Nephron progenitor cell (in vitro differentiated cells): ENCODE data around the gene GAPT.

ENCODE experiments used
- DNase-seq: peaks from one replicate; pipeline ENCODE4 v3.0.0; 2021
- H3K27ac Mint-ChIP-seq: 2 replicates; pipeline ENCODE4 v1.8.0; 2021; ENCODE audit warnings: mild to moderate bottlenecking, moderate library complexity, mixed read lengths
- H3K27me3 Mint-ChIP-seq: 2 replicates; pipeline ENCODE4 v1.8.0; 2021; ENCODE audit warnings: mild to moderate bottlenecking, low read depth, mixed read lengths; ENCODE audit not compliant: poor library complexity
- H3K36me3 Mint-ChIP-seq: 2 replicates; pipeline ENCODE4 v1.8.0; 2021; ENCODE audit warnings: low read depth, mixed read lengths
- H3K4me1 Mint-ChIP-seq: 2 replicates; pipeline ENCODE4 v1.8.0; 2021; ENCODE audit warnings: mixed read lengths
- H3K4me3 Mint-ChIP-seq: 2 replicates; pipeline ENCODE4 v1.8.0; 2021; ENCODE audit warnings: mild to moderate bottlenecking, moderate library complexity, mixed read lengths
- H3K9me3 Mint-ChIP-seq: 2 replicates; pipeline ENCODE4 v1.8.0; 2021; ENCODE audit warnings: mild to moderate bottlenecking, moderate library complexity, mixed read lengths
- TF ChIP-seq, protein P1 (sequence below): fragments of 200-600 bp; sonication (generic); IDR thresholded peaks from 2 replicates; pipeline ENCODE4 v1.5.0; 2021; ENCODE audit warnings: antibody characterized with exemption

Gene GAPT

DNA sequence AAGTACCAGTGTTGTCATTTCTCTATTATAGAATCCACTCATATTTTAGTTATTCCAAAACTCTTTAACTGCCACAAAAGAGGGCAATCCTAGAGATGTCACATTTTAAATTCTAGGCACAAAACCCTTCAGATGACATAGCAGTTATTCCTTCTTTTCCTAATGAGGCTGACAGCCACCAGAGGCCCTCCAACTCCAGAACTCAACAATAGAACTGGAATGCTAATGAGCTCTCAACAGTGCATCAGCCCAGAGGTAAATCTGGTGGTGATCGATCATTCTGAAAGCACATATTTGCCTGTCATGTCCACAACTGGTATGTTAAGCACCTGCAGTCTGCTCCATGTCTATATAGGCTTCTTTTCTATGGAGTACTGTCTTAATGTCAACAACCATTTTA is 51.5 kb downstream of the GAPT start:
- Mint-ChIP-seq H3K27me3 (peaks cover 6% of the 10 kb centered on the region), H3K27ac (no peak overlapping the region), H3K9me3 (peaks cover 36% of the 10 kb centered on the region), H3K4me3 (no peak overlapping the region), H3K4me1 (peaks cover 9% of the 10 kb centered on the region), H3K36me3 (no peaks in the 10 kb centered on the region)
- TF ChIP-seq, protein P1, sequence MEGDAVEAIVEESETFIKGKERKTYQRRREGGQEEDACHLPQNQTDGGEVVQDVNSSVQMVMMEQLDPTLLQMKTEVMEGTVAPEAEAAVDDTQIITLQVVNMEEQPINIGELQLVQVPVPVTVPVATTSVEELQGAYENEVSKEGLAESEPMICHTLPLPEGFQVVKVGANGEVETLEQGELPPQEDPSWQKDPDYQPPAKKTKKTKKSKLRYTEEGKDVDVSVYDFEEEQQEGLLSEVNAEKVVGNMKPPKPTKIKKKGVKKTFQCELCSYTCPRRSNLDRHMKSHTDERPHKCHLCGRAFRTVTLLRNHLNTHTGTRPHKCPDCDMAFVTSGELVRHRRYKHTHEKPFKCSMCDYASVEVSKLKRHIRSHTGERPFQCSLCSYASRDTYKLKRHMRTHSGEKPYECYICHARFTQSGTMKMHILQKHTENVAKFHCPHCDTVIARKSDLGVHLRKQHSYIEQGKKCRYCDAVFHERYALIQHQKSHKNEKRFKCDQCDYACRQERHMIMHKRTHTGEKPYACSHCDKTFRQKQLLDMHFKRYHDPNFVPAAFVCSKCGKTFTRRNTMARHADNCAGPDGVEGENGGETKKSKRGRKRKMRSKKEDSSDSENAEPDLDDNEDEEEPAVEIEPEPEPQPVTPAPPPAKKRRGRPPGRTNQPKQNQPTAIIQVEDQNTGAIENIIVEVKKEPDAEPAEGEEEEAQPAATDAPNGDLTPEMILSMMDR: no peak
- DNase-seq: no peak

DNA sequence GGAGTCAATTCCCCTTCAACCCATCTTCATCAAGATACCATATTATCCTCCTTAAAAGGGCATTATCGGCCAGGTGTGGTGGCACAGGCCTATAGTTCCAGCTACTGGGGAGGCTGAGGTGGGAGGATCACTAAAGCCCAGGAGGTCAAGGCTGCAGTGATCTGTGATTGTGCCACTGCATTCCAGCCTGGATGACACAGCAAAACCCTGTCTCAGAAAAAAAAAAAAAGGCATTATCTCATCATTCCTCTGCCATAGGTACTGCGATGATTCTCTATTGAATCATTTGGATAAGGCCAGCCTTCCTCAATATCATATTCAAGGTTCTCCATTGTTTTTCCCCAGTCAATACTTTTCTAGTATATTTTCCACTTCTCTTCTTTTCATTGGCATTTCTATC is 52.5 kb downstream of the GAPT start:
- Mint-ChIP-seq H3K36me3 (no peaks in the 10 kb centered on the region), H3K9me3 (peaks cover 29% of the 10 kb centered on the region), H3K27ac (no peak overlapping the region), H3K4me3 (no peak overlapping the region), H3K4me1 (peaks cover 9% of the 10 kb centered on the region), H3K27me3 (peaks cover 6% of the 10 kb centered on the region)
- TF ChIP-seq, protein P1: no peak
- DNase-seq: no peak

DNA sequence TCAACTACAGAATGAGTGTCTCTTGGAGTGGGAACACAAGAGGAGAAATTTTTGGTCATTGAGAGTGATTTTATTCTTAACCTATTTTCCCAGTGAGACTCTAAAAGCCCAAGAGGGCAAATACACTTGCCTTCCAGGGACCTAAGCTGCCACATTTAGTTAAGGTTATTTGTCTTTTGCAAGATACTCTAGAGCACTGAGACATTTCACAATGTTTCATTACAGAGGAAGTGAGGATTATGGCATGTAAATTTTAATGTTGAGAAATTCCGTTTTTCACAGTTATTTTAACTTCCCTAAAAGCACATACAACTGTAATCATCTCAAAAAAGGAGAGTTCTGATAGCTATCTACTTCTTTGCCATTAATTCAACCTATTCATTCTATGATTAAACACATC is 53.0 kb downstream of the GAPT start:
- Mint-ChIP-seq H3K4me3 (no peak overlapping the region), H3K36me3 (no peaks in the 10 kb centered on the region), H3K27me3 (peaks cover 6% of the 10 kb centered on the region), H3K9me3 (peaks cover 24% of the 10 kb centered on the region), H3K4me1 (peaks cover 9% of the 10 kb centered on the region), H3K27ac (no peak overlapping the region)
- DNase-seq: no peak
- TF ChIP-seq, protein P1: no peak

DNA sequence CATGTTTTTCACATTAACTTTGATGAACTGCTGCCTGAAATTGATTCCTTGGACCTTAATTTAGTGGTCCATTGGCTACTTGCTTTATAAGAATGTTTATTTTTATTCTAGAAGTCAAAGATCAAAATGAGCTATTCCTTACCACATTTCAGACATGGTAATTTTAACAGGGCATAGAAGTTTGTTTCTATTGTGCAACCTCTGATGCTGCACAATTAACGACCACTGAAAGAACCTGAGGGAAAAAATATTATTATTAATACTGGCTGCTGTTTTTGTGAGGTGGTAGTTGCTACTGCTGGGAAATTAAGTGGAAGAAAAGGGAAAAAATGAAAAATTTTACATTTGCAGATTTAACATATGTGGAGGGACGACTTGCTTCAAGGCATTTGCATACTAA is 53.7 kb downstream of the GAPT start:
- Mint-ChIP-seq H3K27me3 (peaks cover 3% of the 10 kb centered on the region), H3K4me3 (no peak overlapping the region), H3K4me1 (peaks cover 9% of the 10 kb centered on the region), H3K36me3 (no peaks in the 10 kb centered on the region), H3K27ac (no peak overlapping the region), H3K9me3 (peaks cover 20% of the 10 kb centered on the region)
- no peak for DNase-seq
- TF ChIP-seq, protein P1: no peak

GRCh38 chr5:58545912-58546311 is 54.7 kb downstream of the GAPT start:
- TF ChIP-seq, protein P1: no peak
- Mint-ChIP-seq H3K9me3 (peaks cover 14% of the 10 kb centered on the region), H3K4me1 (peaks cover 9% of the 10 kb centered on the region), H3K36me3 (no peaks in the 10 kb centered on the region), H3K4me3 (no peak overlapping the region), H3K27ac (no peak overlapping the region), H3K27me3 (peaks cover 3% of the 10 kb centered on the region)
- no peak for DNase-seq
